Astrocyte (in vitro differentiated cells and primary cell): ENCODE measurements around the gene ECHS1.

ENCODE experiments used
- CTCF ChIP-seq: IDR thresholded peaks from 2 replicates; pipeline ENCODE4 v1.5.1; 2011; ENCODE audit warnings: low read depth, mild to moderate bottlenecking, inconsistent platforms, low read length, moderate library complexity; ENCODE audit not compliant: insufficient read depth
- EZH2 ChIP-seq: IDR thresholded peaks from 2 replicates; pipeline ENCODE4 v1.6.1; 2012; ENCODE audit warnings: mild to moderate bottlenecking, low read length, inconsistent platforms; ENCODE audit not compliant: insufficient read depth

- TF ChIP-seq CTCF (no peak), EZH2 (no peak)
Measured at GRCh38 chr10:133377818-133378250, 4.7 kb upstream of the ECHS1 start.
